Activated B cell treated with CpG ODN at 0.5 μM for 24 hours (primary cell): ENCODE results near the gene SURF1. TPM values are rescaled to one million over a fixed set of nuclear protein-coding genes. Genes with fewer than 3 reads are reported as not detected.

ENCODE experiments used
- ATAC-seq: fragments of 200-7000 bp; cut with Tn5 transposase; one replicate; pipeline ENCODE4 v1.10.0; 2021; ENCODE audit warnings: low read depth, mild to moderate bottlenecking, moderate library complexity
- CTCF ChIA-PET: fragments of 350-600 bp; sonication (Branson Sonifier 250); formaldehyde crosslinking; loops from one replicate; lab custom pipeline; 2021; ENCODE audit warnings: antibody characterized with exemption; lab: Charles Lee
- POLR2A ChIA-PET: fragments of 350-600 bp; sonication (Branson Sonifier 250); formaldehyde crosslinking; loops from one replicate; lab custom pipeline; 2021; ENCODE audit warnings: antibody characterized with exemption; lab: Charles Lee
- DNase-seq: peaks from one replicate; pipeline ENCODE4 v3.0.0; 2022
- H3K27ac Mint-ChIP-seq: one replicate; pipeline ENCODE4 v1.8.0; 2020; ENCODE audit warnings: mixed read lengths
- H3K27me3 Mint-ChIP-seq: one replicate; pipeline ENCODE4 v1.8.0; 2021; ENCODE audit warnings: mixed read lengths
- H3K36me3 Mint-ChIP-seq: one replicate; pipeline ENCODE4 v1.8.0; 2021; ENCODE audit warnings: low read depth, mixed read lengths
- H3K4me1 Mint-ChIP-seq: one replicate; pipeline ENCODE4 v1.8.0; 2021; ENCODE audit warnings: mixed read lengths
- H3K4me3 Mint-ChIP-seq: one replicate; pipeline ENCODE4 v1.8.0; 2020; ENCODE audit warnings: mild to moderate bottlenecking, mixed read lengths
- H3K9me3 Mint-ChIP-seq: one replicate; pipeline ENCODE4 v1.8.0; 2020; ENCODE audit warnings: mixed read lengths
- CTCF ChIP-seq: fragments of 200-600 bp; IDR thresholded peaks from one replicate; pipeline ENCODE4 v1.8.0; 2022; ENCODE audit warnings: antibody characterized with exemption, mild to moderate bottlenecking
- intact Hi-C: fragments of 100-400 bp; cut with micrococcal nuclease; formaldehyde crosslinking; loops from one replicate; pipeline ENCODE4 v1.15.1; 2024
- total RNA-seq: library from RNA; stranded (reverse); gene quantifications from 2 replicates; pipeline ENCODE4 v1.2.3, GENCODE V29; 2022

SURF1 gene
- total RNA-seq, 1 donor from 2014 or later = 33.6 TPM

GRCh38 chr9:133347515-133347984 is 8.7 kb downstream of the SURF1 start:
- Mint-ChIP-seq H3K36me3 (peaks cover 84% of the 10 kb centered on the region), H3K9me3 (no peaks in the 10 kb centered on the region), H3K4me3 (peak overlapping the region; percentile 99), H3K27me3 (no peaks in the 10 kb centered on the region), H3K4me1 (peaks cover 45% of the 10 kb centered on the region), H3K27ac (peak overlapping the region; percentile 96)
- DNase-seq = no peak
- intact Hi-C loops = no loop called here
- peak; percentile 49 for ATAC-seq
- TF ChIP-seq CTCF = no peak
- ChIA-PET POLR2A (interaction anchor here (0.6 to 3.9 kb wide), 33 partner anchors 8 to 678 kb away, joined by 3 to 52 read pairs (median 4); partner anchors contain the start of genes BRD3OS, CACFD1, GTF3C5 and SLC2A6), CTCF (interaction anchor here (1.0 kb wide), 1 partner anchor 31 kb away, joined by 3 read pairs; no protein-coding TSS in a partner anchor)

- POLR2A ChIA-PET = interaction anchor here (0.6 to 3.9 kb wide), 6 partner anchors 10 to 495 kb away, joined by 4 to 52 read pairs (median 12); partner anchors contain the start of genes CACFD1, STKLD1, SURF1 and SURF2
- peaks cover 52% of the 10 kb centered on the region for H3K4me1 Mint-ChIP-seq
Observed at GRCh38 chr9:133346021-133346785, 10.1 kb downstream of the SURF1 start.

GRCh38 chr9:133345596-133345995 is 10.7 kb downstream of the SURF1 start:
- Mint-ChIP-seq H3K36me3 (peaks cover 77% of the 10 kb centered on the region), H3K27me3 (no peaks in the 10 kb centered on the region), H3K4me1 (peaks cover 58% of the 10 kb centered on the region), H3K9me3 (no peaks in the 10 kb centered on the region), H3K4me3 (no peak overlapping the region), H3K27ac (peak overlapping the region; percentile 24)
- no peak for TF ChIP-seq CTCF
- DNase-seq (no peak), ATAC-seq (no peak)
- CTCF ChIA-PET = no interaction called here
- POLR2A ChIA-PET = interaction anchor here (0.6 to 3.9 kb wide), 2 partner anchors 11 to 403 kb away, joined by 3 to 52 read pairs; partner anchors contain the start of genes SURF1 and SURF2
- intact Hi-C loops = no loop called here

More at GRCh38 chr9:133346021-133346785, 10.1 kb downstream of the SURF1 start:
- Mint-ChIP-seq H3K36me3 (peaks cover 78% of the 10 kb centered on the region), H3K4me3 (peak overlapping the region; percentile 99), H3K9me3 (no peaks in the 10 kb centered on the region), H3K27ac (peak overlapping the region; percentile 81), H3K27me3 (no peaks in the 10 kb centered on the region)
- TF ChIP-seq CTCF = no peak
- intact Hi-C loops = no loop called here
- CTCF ChIA-PET = no interaction called here
- no peak for DNase-seq
- no peak for ATAC-seq

GRCh38 chr9:133344979-133345378 is 11.3 kb downstream of the SURF1 start:
- intact Hi-C loops = no loop called here
- Mint-ChIP-seq H3K27ac (no peak overlapping the region), H3K27me3 (no peaks in the 10 kb centered on the region), H3K4me1 (peaks cover 61% of the 10 kb centered on the region), H3K4me3 (no peak overlapping the region), H3K36me3 (peaks cover 77% of the 10 kb centered on the region), H3K9me3 (no peaks in the 10 kb centered on the region)
- ChIA-PET POLR2A (no interaction called here), CTCF (no interaction called here)
- DNase-seq = no peak
- ATAC-seq = no peak
- TF ChIP-seq CTCF = no peak

GRCh38 chr9:133344071-133344470 is 12.2 kb downstream of the SURF1 start:
- no peaks in the 10 kb centered on the region for H3K27me3 Mint-ChIP-seq
- H3K4me3 Mint-ChIP-seq = no peak overlapping the region
- intact Hi-C loops = no loop called here
- TF ChIP-seq CTCF = no peak
- peaks cover 77% of the 10 kb centered on the region for H3K36me3 Mint-ChIP-seq
- DNase-seq (no peak), ATAC-seq (no peak)
- CTCF ChIA-PET = no interaction called here
- no peak overlapping the region for H3K27ac Mint-ChIP-seq
- POLR2A ChIA-PET = interaction anchor here (0.7 kb wide), 1 partner anchor 9 kb away, joined by 3 read pairs; no protein-coding TSS in a partner anchor
- no peaks in the 10 kb centered on the region for H3K9me3 Mint-ChIP-seq
- peaks cover 61% of the 10 kb centered on the region for H3K4me1 Mint-ChIP-seq
